Stomach (tissue), 4 donors: ENCODE data around the gene ENO2.

Experiments
- CTCF ChIP-seq, 7 experiments: fragments of 450-650 bp in 4 of 7; fragments of 200-600 bp in 3 of 7; sonication (generic) in 3 of 7; IDR thresholded peaks; one replicate each; pipeline ENCODE4 v1.5.1; 2016 to 2019; ENCODE audit warnings: antibody characterized with exemption in 7 of 7, control low read depth in 2 of 7, mild to moderate bottlenecking in 1 of 7
- EP300 ChIP-seq: sonication (generic); formaldehyde crosslinking; IDR thresholded peaks from one replicate; pipeline ENCODE4 v1.6.1; 2017; ENCODE audit warnings: antibody characterized with exemption
- POLR2A ChIP-seq, 4 donors: fragments of 450-650 bp; IDR thresholded peaks; one replicate each; pipeline ENCODE4 v1.6.1; 2016; ENCODE audit warnings: antibody characterized with exemption in 4 of 4, control low read depth in 2 of 4, mild to moderate bottlenecking in 1 of 4, moderate library complexity in 1 of 4
- POLR2AphosphoS5 ChIP-seq, 3 donors: sonication (generic); formaldehyde crosslinking; IDR thresholded peaks; one replicate each; pipeline ENCODE4 v1.6.1; 2016; ENCODE audit warnings: antibody characterized with exemption in 3 of 3

DNA sequence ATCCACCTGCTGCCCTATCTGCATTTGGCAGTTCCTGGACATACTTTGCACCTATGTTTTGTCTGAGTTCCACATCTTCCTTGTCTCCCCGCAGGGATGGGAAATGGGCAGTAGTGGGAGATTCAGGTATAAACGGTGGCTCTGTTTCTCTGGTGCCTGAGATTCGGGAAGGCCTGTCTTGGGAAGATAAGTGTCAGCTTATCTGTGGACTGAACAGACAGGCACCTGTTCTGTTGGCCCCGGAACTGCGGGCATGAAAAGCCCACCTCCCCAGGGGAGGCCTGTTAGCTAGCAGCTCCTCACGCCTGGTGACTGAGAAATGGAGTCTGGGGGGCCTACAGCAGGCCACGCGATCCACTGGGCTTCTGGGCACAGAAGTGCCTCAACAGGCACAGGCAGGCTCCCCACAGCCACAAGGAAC, 50.2 kb downstream of the ENO2 start:
- TF ChIP-seq CTCF (IDR thresholded peaks at IDR 0.05) (no peak), POLR2A (IDR thresholded peaks at IDR 0.05) (no peak), POLR2AphosphoS5 (IDR thresholded peaks at IDR 0.05) (no peak), EP300 (no peak)
